Mucosa of descending colon (tissue), 3 donors: ENCODE measurements around the gene RSAD1. TPM values are rescaled to one million over a fixed set of nuclear protein-coding genes. Genes with fewer than 3 reads are reported as not detected.

Experiments used
- ATAC-seq: fragments of 200-7000 bp; cut with Tn5 transposase; one replicate; pipeline ENCODE4 v1.9.1; 2020; ENCODE audit warnings: mild to moderate bottlenecking, moderate library complexity
- DNase-seq, 3 donors: peaks; one replicate each; pipeline ENCODE4 v3.0.0-alpha.2; 2020
- H3K36me3 ChIP-seq: fragments of 200-600 bp; one replicate; pipeline ENCODE4 v1.8.0; 2021; ENCODE audit warnings: low read depth, mild to moderate bottlenecking
- H3K4me1 ChIP-seq: fragments of 200-600 bp; one replicate; pipeline ENCODE4 v1.8.0; 2021; ENCODE audit warnings: low read depth, mild to moderate bottlenecking
- H3K4me3 ChIP-seq: fragments of 200-600 bp; one replicate; pipeline ENCODE4 v1.8.0; 2021; ENCODE audit warnings: mild to moderate bottlenecking
- H3K9me3 ChIP-seq: fragments of 200-600 bp; one replicate; pipeline ENCODE4 v1.8.0; 2021; ENCODE audit warnings: mild to moderate bottlenecking
- intact Hi-C, 2 donors: fragments of 100-400 bp; cut with DNase I in 1 of 2; cut with micrococcal nuclease in 1 of 2; formaldehyde crosslinking; loops; one replicate each; pipeline versions ENCODE4 v1.11.0 to v1.11.1; 2022; cut with DNase I, micrococcal nuclease
- total RNA-seq, 3 donors: library from RNA; stranded (reverse); fragmentation: NEBNext Ultra II Directional in 2 of 3; extraction: Animal tissue kit (Norgen Biotek cat#: 25700) in 2 of 3; gene quantifications; one replicate each; pipeline versions ENCODE4 v1.2.1 to v1.2.4, GENCODE V29; 2021 to 2023
- TF ChIP-seq, protein P1 (sequence below): fragments of 200-600 bp; IDR thresholded peaks from one replicate; pipeline ENCODE4 v1.8.0; 2022; ENCODE audit warnings: antibody characterized with exemption, mild to moderate bottlenecking
- donor health status: DM: no; HTN: no; CAD: no; lungs with moderate emphysema.
- donor health status: DM: no; HTN: no; CAD: no.
- donor health status: DM: no; HTN: yes; CAD: no.

The RSAD1 gene
- total RNA-seq, 3 donors from 2014 or later = 35.9 to 38.2 (median 37.7) TPM

GRCh38 chr17:50520483-50520882, 41.8 kb downstream of the RSAD1 start:
- H3K4me3 ChIP-seq = no peak overlapping the region
- DNase-seq = no peak
- no peaks in the 10 kb centered on the region for H3K36me3 ChIP-seq
- peaks cover 3% of the 10 kb centered on the region for H3K4me1 ChIP-seq
- TF ChIP-seq, protein P1, sequence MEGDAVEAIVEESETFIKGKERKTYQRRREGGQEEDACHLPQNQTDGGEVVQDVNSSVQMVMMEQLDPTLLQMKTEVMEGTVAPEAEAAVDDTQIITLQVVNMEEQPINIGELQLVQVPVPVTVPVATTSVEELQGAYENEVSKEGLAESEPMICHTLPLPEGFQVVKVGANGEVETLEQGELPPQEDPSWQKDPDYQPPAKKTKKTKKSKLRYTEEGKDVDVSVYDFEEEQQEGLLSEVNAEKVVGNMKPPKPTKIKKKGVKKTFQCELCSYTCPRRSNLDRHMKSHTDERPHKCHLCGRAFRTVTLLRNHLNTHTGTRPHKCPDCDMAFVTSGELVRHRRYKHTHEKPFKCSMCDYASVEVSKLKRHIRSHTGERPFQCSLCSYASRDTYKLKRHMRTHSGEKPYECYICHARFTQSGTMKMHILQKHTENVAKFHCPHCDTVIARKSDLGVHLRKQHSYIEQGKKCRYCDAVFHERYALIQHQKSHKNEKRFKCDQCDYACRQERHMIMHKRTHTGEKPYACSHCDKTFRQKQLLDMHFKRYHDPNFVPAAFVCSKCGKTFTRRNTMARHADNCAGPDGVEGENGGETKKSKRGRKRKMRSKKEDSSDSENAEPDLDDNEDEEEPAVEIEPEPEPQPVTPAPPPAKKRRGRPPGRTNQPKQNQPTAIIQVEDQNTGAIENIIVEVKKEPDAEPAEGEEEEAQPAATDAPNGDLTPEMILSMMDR = no peak
- intact Hi-C loops = no loop called here
- no peaks in the 10 kb centered on the region for H3K9me3 ChIP-seq
- ATAC-seq = no peak

DNA sequence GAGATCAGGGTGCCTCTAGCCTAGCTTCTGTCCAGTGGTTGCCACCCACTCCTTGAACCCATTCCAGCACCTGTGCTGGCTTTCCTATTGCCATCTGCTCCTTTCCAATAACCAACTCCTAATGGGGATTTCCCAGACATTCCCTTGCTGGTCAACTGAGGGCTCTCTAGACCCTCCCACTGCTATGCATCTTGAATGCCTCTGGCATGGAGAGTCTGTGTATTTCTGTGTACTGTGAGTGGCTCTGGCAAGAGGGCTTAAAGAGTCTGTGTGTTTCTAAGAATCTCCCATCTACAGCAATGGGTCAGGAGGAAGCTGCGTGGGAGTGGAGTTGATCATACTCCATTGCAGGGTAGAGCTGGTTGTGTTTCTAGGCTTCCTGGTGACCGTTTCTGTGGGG, 42.9 kb downstream of the RSAD1 start:
- Histone ChIP-seq H3K9me3 (no peaks in the 10 kb centered on the region), H3K4me3 (no peak overlapping the region), H3K4me1 (peaks cover 3% of the 10 kb centered on the region), H3K36me3 (no peaks in the 10 kb centered on the region)
- TF ChIP-seq, protein P1 = no peak
- intact Hi-C loops = no loop called here
- ATAC-seq = no peak
- no peak for DNase-seq

DNA sequence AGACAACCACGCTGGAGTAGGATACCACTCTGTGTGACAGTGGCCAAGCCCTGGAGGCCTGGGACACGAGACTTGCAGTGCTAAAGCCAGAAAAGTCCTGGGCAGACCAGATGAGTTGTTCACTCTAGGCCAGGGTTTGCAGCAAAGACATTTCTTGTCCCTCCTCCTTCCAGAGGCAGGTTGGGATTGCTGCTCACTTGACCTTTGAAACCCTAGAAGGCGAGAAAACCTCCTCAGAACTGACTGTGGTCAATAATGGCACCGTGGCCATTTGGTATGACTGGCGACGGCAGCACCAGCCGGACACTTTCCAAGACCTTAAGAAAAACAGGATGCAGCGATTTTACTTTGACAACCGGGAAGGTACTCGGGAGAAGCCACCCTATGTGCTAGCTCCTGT, 44.1 kb downstream of the RSAD1 start:
- DNase-seq = no peak

DNA sequence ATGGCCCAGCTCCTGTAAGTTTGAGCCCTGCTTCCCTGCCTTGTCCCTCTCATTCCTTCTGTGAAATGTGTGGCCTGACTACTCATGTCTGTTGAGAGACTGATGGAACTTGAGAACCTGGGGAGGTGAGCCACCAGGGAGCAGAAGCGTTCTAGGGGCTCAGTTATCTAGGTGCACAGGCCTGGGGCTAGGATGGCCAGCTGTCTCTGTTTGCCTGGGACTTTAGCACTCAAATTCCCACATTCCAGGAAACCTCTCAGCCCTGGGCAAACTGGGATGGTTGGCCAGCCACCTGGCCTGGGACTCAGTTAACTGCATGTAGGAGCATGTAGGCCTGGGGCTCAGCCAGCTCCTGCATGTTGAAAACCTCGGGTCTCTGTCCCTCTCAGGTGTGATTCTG, 44.5 kb downstream of the RSAD1 start:
- TF ChIP-seq, protein P1 = no peak
- no peak overlapping the region for H3K4me3 ChIP-seq
- H3K4me1 ChIP-seq = no peaks in the 10 kb centered on the region
- DNase-seq (no peak), ATAC-seq (no peak)
- H3K9me3 ChIP-seq = no peaks in the 10 kb centered on the region
- intact Hi-C loops = no loop called here
- no peaks in the 10 kb centered on the region for H3K36me3 ChIP-seq

More for the DNA sequence above, 44.1 kb downstream of the RSAD1 start:
- TF ChIP-seq, protein P1 = no peak
- H3K36me3 ChIP-seq = no peaks in the 10 kb centered on the region
- H3K4me3 ChIP-seq = no peak overlapping the region
- no peaks in the 10 kb centered on the region for H3K9me3 ChIP-seq
- ATAC-seq = no peak
- no peaks in the 10 kb centered on the region for H3K4me1 ChIP-seq
- intact Hi-C loops = no loop called here

GRCh38 chr17:50524838-50525237, 46.2 kb downstream of the RSAD1 start:
- intact Hi-C loops = no loop called here
- no peak overlapping the region for H3K4me3 ChIP-seq
- no peaks in the 10 kb centered on the region for H3K36me3 ChIP-seq
- DNase-seq (no peak), ATAC-seq (no peak)
- TF ChIP-seq, protein P1 = no peak
- H3K4me1 ChIP-seq = no peaks in the 10 kb centered on the region
- no peaks in the 10 kb centered on the region for H3K9me3 ChIP-seq

DNA sequence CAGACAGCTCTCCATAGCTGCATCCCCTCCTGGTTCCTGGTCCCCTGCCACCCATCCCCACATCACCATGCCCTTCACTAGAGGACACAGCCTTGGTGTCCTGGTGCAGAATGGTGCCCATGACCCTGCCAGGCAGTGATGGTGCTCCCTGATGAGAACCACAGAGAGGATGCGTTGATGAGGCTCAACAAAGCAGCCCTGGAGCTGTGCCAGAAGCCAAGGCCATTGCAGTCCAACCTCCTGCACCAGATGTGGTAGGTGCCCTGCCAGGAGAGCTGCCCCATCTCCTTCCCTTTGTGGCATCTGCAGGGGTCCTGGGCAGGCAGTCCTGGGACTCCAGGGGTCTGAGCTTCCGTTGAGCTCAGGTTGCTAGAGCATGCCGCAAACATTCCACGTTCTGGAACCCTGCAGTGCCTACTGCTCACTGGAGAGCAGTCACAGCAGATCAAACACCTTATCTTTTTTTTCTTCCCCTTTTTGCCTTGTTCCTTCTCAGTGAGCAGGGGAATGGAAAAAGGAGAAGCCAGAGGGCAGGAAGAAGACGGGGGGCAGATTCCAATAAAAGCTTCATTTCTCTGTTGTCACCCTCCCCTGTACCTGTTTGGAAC, 48.6 kb downstream of the RSAD1 start:
- Histone ChIP-seq H3K36me3 (no peaks in the 10 kb centered on the region), H3K4me1 (peaks cover 4% of the 10 kb centered on the region), H3K9me3 (no peaks in the 10 kb centered on the region), H3K4me3 (no peak overlapping the region)
- no peak for DNase-seq
- intact Hi-C loops = no loop called here
- no peak for ATAC-seq
- TF ChIP-seq, protein P1 = no peak
